CD14-positive monocyte (primary cell): Measurements from ENCODE around the gene ENTHD1. TPM values are rescaled to one million over a fixed set of nuclear protein-coding genes. Genes with fewer than 3 reads are reported as not detected.
A peak's percentile ranks its signal among the peaks of the same experiment; 100 is the strongest.

ENCODE experiments used
- DNase-seq, 3 donors: peaks; one replicate each; pipeline ENCODE4 v3.0.0-alpha.2; 2011 to 2022
- H2AFZ ChIP-seq: 2 replicates; pipeline ENCODE4 v1.6.0; 2012; ENCODE audit warnings: mild to moderate bottlenecking, low read depth, low read length, inconsistent platforms; ENCODE audit not compliant: insufficient read depth, poor library complexity, severe bottlenecking
- H3K27ac ChIP-seq, 2 donors: 1 replicate in 1 of 2; 2 replicates in 1 of 2; pipeline ENCODE4 v1.5.1; 2012 to 2013; ENCODE audit warnings: low read length in 2 of 2, control low read depth in 1 of 2, inconsistent platforms in 1 of 2, low read depth in 1 of 2, mild to moderate bottlenecking in 1 of 2
- H3K27me3 ChIP-seq, 2 donors: one replicate each; pipeline versions ENCODE4 v1.6.0 to v1.6.1; 2011 to 2013; ENCODE audit warnings: low read length in 2 of 2; ENCODE audit not compliant: control insufficient read depth in 2 of 2, insufficient read depth in 2 of 2
- H3K36me3 ChIP-seq, 2 donors: replicated peaks in 1 of 2; 1 replicate in 1 of 2; 2 replicates in 1 of 2; pipeline versions ENCODE4 v1.5.1 to v1.6.1; 2012 to 2013; ENCODE audit warnings: low read length in 2 of 2, control low read depth in 1 of 2, inconsistent platforms in 1 of 2, mild to moderate bottlenecking in 1 of 2; ENCODE audit not compliant: insufficient read depth in 2 of 2, control insufficient read depth in 1 of 2
- H3K4me1 ChIP-seq, 2 donors: 1 replicate in 1 of 2; 2 replicates in 1 of 2; pipeline versions ENCODE4 v1.5.1 to v1.6.1; 2012 to 2013; ENCODE audit warnings: low read length in 2 of 2, control low read depth in 1 of 2, inconsistent platforms in 1 of 2, mild to moderate bottlenecking in 1 of 2, moderate library complexity in 1 of 2; ENCODE audit not compliant: insufficient read depth in 2 of 2, control insufficient read depth in 1 of 2
- H3K4me2 ChIP-seq: replicated peaks from 2 replicates; pipeline ENCODE3; 2012; ENCODE audit warnings: low read length, moderate library complexity, mild to moderate bottlenecking; ENCODE audit not compliant: poor library complexity, severe bottlenecking; ENCODE audit errors: extremely low read depth
- H3K4me3 ChIP-seq, 3 experiments: fragments of 200-600 bp in 1 of 3; sonication (generic) in 1 of 3; replicated peaks in 1 of 3; 1 replicate in 2 of 3; 2 replicates in 1 of 3; pipeline ENCODE4 v1.5.1; 2011 to 2013; ENCODE audit warnings: low read length in 3 of 3, mild to moderate bottlenecking in 3 of 3, control low read depth in 2 of 3, low read depth in 2 of 3, inconsistent platforms in 1 of 3, moderate library complexity in 1 of 3
- H3K79me2 ChIP-seq: 2 replicates; pipeline ENCODE4 v1.6.0; 2012; ENCODE audit warnings: mild to moderate bottlenecking, control low read depth, inconsistent platforms, low read length, moderate library complexity; ENCODE audit not compliant: insufficient read depth
- H3K9ac ChIP-seq: 2 replicates; pipeline ENCODE4 v1.6.0; 2017; ENCODE audit warnings: low read length, mild to moderate bottlenecking; ENCODE audit not compliant: insufficient read depth, poor library complexity, severe bottlenecking
- H3K9me3 ChIP-seq, 2 donors: replicated peaks in 1 of 2; 1 replicate in 1 of 2; 2 replicates in 1 of 2; pipeline versions ENCODE4 v1.5.1 to v1.6.1; 2012 to 2013; ENCODE audit warnings: low read length in 2 of 2, control low read depth in 1 of 2; ENCODE audit not compliant: control insufficient read depth in 1 of 2, insufficient read depth in 1 of 2
- H4K20me1 ChIP-seq: 2 replicates; pipeline ENCODE4 v1.6.0; 2012; ENCODE audit warnings: mild to moderate bottlenecking, low read length, control low read depth, moderate library complexity; ENCODE audit not compliant: insufficient read depth
- H3K27ac Mint-ChIP-seq, 7 donors: one replicate each; pipeline ENCODE4 v1.8.0; 2020; ENCODE audit warnings: mild to moderate bottlenecking in 7 of 7, mixed read lengths in 7 of 7, moderate library complexity in 6 of 7, inconsistent platforms in 2 of 7
- H3K27me3 Mint-ChIP-seq, 3 donors: one replicate each; pipeline ENCODE4 v1.8.0; 2021 to 2022; ENCODE audit warnings: low read depth in 3 of 3, mild to moderate bottlenecking in 3 of 3, mixed read lengths in 3 of 3, moderate library complexity in 3 of 3, inconsistent platforms in 1 of 3
- H3K36me3 Mint-ChIP-seq, 2 donors: one replicate each; pipeline ENCODE4 v1.8.0; 2020; ENCODE audit warnings: mixed read lengths in 2 of 2, inconsistent platforms in 1 of 2, mild to moderate bottlenecking in 1 of 2
- H3K4me1 Mint-ChIP-seq: one replicate; pipeline ENCODE4 v1.8.0; 2020; ENCODE audit warnings: mild to moderate bottlenecking, mixed read lengths
- H3K4me3 Mint-ChIP-seq, 2 donors: one replicate each; pipeline ENCODE4 v1.8.0; 2020; ENCODE audit warnings: mild to moderate bottlenecking in 2 of 2, mixed read lengths in 2 of 2, moderate library complexity in 1 of 2
- H3K9me3 Mint-ChIP-seq, 7 donors: one replicate each; pipeline ENCODE4 v1.8.0; 2020 to 2022; ENCODE audit warnings: mixed read lengths in 7 of 7, mild to moderate bottlenecking in 6 of 7, moderate library complexity in 6 of 7, inconsistent platforms in 2 of 7
- CTCF ChIP-seq: fragments of 200-600 bp; IDR thresholded peaks from one replicate; pipeline ENCODE4 v1.8.0; 2022; ENCODE audit warnings: antibody characterized with exemption, mild to moderate bottlenecking
- WGBS: methylation state at CpG from one replicate; pipeline ENCODE4 v1.1.5; 2013; ENCODE audit warnings: missing lambda C conversion rate; ENCODE audit not compliant: insufficient coverage; 5-methylcytosine and 5-hydroxymethylcytosine counted together
- intact Hi-C, 2 donors: fragments of 100-400 bp; cut with micrococcal nuclease; formaldehyde crosslinking; loops; one replicate each; pipeline versions ENCODE4 v1.15.0 to v1.15.1; 2023
- polyA plus RNA-seq, 3 donors: library from polyadenylated mRNA; depleted of rRNA in 1 of 3; unstranded in 2 of 3; stranded (reverse) in 1 of 3; fragments of 300-500 nt in 2 of 3; fragments of >200 nt in 1 of 3; fragmentation: Illumina TruSeq in 2 of 3; gene quantifications; 1 replicate in 2 of 3; 2 replicates in 1 of 3; pipeline ENCODE4 v1.2.3, GENCODE V29; 2012 to 2021

The ENTHD1 gene
- polyA plus RNA-seq, 3 donors, result not detected

- no peaks in the 10 kb centered on the region for H3K4me1 ChIP-seq
- H3K4me2 ChIP-seq, result no peak overlapping the region
- Mint-ChIP-seq H3K9me3 (peaks cover 0 to 2% (median 0%) of the 10 kb centered on the region in 7 donors), H3K27me3 (peaks cover 9 to 16% (median 14%) of the 10 kb centered on the region in 3 donors), H3K27ac (no peak overlapping the region), H3K36me3 (no peaks in the 10 kb centered on the region), H3K4me1 (no peaks in the 10 kb centered on the region), H3K4me3 (no peak overlapping the region)
- H3K36me3 ChIP-seq, result no peaks in the 10 kb centered on the region
- DNase-seq, result no peak
- no peaks in the 10 kb centered on the region for H4K20me1 ChIP-seq
- H3K4me3 ChIP-seq, result no peak overlapping the region
- intact Hi-C loops, result no loop called here
- peaks cover 4 to 8% of the 10 kb centered on the region in 2 donors for H3K27me3 ChIP-seq
- H3K79me2 ChIP-seq, result no peaks in the 10 kb centered on the region
- H2AFZ ChIP-seq, result no peak overlapping the region
- H3K9ac ChIP-seq, result no peak overlapping the region
- no peak for TF ChIP-seq CTCF
- H3K27ac ChIP-seq, result no peak overlapping the region
- WGBS, result 94% methylated on average over 2 of the region's 2 CpGs
- H3K9me3 ChIP-seq, result no peaks in the 10 kb centered on the region
These were observed 160.4 kb downstream of the ENTHD1 start for GRCh38 chr22:39733191-39733590.

- intact Hi-C loops, result no loop called here
These were observed 160.9 kb downstream of the ENTHD1 start for GRCh38 chr22:39732625-39733024.

More at GRCh38 chr22:39732625-39733024, 160.9 kb downstream of the ENTHD1 start:
- no peak overlapping the region for H3K4me3 Mint-ChIP-seq
- Histone ChIP-seq H3K4me2 (no peak overlapping the region), H3K79me2 (no peaks in the 10 kb centered on the region), H3K9ac (no peak overlapping the region), H3K9me3 (no peaks in the 10 kb centered on the region), H3K4me3 (no peak overlapping the region), H3K36me3 (no peaks in the 10 kb centered on the region), H4K20me1 (no peaks in the 10 kb centered on the region), H3K27me3 (peaks cover 0 to 8% of the 10 kb centered on the region in 2 donors), H3K27ac (no peak overlapping the region), H2AFZ (no peak overlapping the region), H3K4me1 (no peaks in the 10 kb centered on the region)
- WGBS, result no CpG with 5 or more reads among the region's 8 CpGs
- no peaks in the 10 kb centered on the region for H3K36me3 Mint-ChIP-seq
- peaks cover 0 to 2% (median 0%) of the 10 kb centered on the region in 7 donors for H3K9me3 Mint-ChIP-seq
- H3K27ac Mint-ChIP-seq, result peak overlapping the region in 1 of 7 donors; percentile 39
- no peaks in the 10 kb centered on the region for H3K4me1 Mint-ChIP-seq
- no peak for DNase-seq
- H3K27me3 Mint-ChIP-seq, result peaks cover 6 to 15% (median 9%) of the 10 kb centered on the region in 3 donors
- TF ChIP-seq CTCF, result no peak
